ENCODE results near the gene EPHB4.
A peak's percentile ranks its signal among the peaks of the same experiment; 100 is the strongest.

EPHB4 gene

GRCh38 chr7:100806276-100806675 lies 21.0 kb downstream of the EPHB4 start:
- TF ChIP-seq ZFX (IDR thresholded peaks at IDR 0.05; ENCODE audit: borderline replicate concordance) (no peak), CTCF (IDR thresholded peaks at IDR 0.05) (no peak)
- H3K27ac ChIP-seq: 0 out of 2 replicates have a peak overlapping the region, but pooled peaks have one; percentile 22

- peak overlapping the region; percentile 79 for H3K27ac ChIP-seq
- no peak for TF ChIP-seq CTCF (IDR thresholded peaks at IDR 0.05)
- no peak for TF ChIP-seq ZFX (IDR thresholded peaks at IDR 0.05; ENCODE audit: borderline replicate concordance)
These were observed 22.5 kb downstream of the EPHB4 start for GRCh38 chr7:100804681-100805431.

- peak overlapping the region; percentile 79 for H3K27ac ChIP-seq
- TF ChIP-seq CTCF (IDR thresholded peaks at IDR 0.05) (no peak), ZFX (IDR thresholded peaks at IDR 0.05; ENCODE audit: borderline replicate concordance) (no peak)
These were observed 23.7 kb downstream of the EPHB4 start for GRCh38 chr7:100803398-100804161.

- no peak for TF ChIP-seq ZFX (IDR thresholded peaks at IDR 0.05; ENCODE audit: borderline replicate concordance)
- no peak for TF ChIP-seq CTCF (IDR thresholded peaks at IDR 0.05)
- H3K27ac ChIP-seq: peak overlapping the region; percentile 79
These were observed 24.4 kb downstream of the EPHB4 start for GRCh38 chr7:100802951-100803350.

GRCh38 chr7:100801833-100802568 lies 25.3 kb downstream of the EPHB4 start:
- TF ChIP-seq CTCF (IDR thresholded peaks at IDR 0.05) (no peak), ZFX (IDR thresholded peaks at IDR 0.05; ENCODE audit: borderline replicate concordance) (no peak)
- H3K27ac ChIP-seq: peak overlapping the region; percentile 79

GRCh38 chr7:100799037-100799896 lies 28.1 kb downstream of the EPHB4 start:
- H3K27ac ChIP-seq: no peak overlapping the region; the same call in 1 of the 2 replicates

More at GRCh38 chr7:100799037-100799896, 28.1 kb downstream of the EPHB4 start:
- TF ChIP-seq ZFX (IDR thresholded peaks at IDR 0.05; ENCODE audit: borderline replicate concordance): no peak
- TF ChIP-seq CTCF (IDR thresholded peaks at IDR 0.05): peak; percentile 82
